Measurements from ENCODE around the gene ST3GAL3. TPM values are rescaled to one million over a fixed set of nuclear protein-coding genes. Genes with fewer than 3 reads are reported as not detected.

ST3GAL3 gene
- total and polyA plus RNA-seq, 3 experiments from 2014 or later = 9.7 to 10.1 (median 9.7) TPM

DNA sequence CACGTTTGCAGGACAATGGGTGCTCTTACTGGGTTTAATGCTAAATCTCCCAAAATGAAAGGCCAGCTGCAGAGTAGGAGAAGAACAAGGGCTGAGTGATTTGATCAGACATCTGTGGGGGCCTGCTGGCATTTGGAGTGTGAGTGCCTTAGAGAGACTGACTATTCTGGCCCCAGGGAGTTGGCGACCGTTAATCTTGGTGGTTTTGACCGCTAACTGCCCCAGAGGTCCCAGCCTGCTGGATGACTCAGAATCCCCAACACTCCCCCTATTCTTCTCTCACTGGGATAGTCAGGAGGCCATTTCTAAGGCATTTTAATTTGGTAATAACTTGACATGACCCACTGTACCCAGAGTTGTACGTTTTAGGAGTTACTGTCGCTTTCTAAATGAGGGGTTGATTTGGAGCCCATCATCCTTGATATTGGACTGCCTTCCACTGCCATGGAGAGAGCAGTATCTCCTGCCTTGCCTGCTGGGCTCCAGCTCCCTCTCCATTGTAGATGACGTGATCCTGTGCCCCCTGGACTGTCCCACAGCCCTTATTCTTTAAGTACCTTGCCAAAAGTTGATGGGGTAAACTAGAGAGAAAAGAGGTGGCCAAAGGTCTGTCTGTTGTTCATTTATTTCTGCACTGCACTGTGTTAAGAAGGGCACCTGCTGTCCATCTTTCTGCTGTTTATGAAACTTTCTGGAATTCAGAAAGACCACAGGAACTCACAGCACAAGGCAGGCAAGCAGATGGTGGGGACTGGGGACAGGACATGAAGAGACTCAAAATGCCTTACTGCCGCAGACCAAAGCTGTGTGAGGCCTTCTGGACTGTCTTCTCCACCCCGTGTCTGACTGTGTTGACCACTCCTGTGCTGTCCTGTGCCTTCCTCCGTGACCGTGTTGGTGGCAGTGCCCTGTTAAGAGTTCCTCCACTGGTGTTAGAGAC is 128.0 kb downstream of the ST3GAL3 start:
- no peaks in the 10 kb centered on the region for H3K9me3 ChIP-seq (ENCODE audit: low read length)
- Mint-ChIP-seq H3K9me3 (no peaks in the 10 kb centered on the region), H3K36me3 (peaks cover 7 to 32% (median 20%) of the 10 kb centered on the region in 3 donors), H3K27me3 (no peaks in the 10 kb centered on the region), H3K4me1 (peaks cover 17 to 44% (median 43%) of the 10 kb centered on the region in 3 donors), H3K4me3 (no peak overlapping the region), H3K27ac (peak overlapping the region in 2 of 8 donors; percentile 63 to 79)
- no peak for DNase-seq
- no peaks in the 10 kb centered on the region for H3K27me3 ChIP-seq (ENCODE audit: insufficient read depth, low read length, poor library complexity, severe bottlenecking)
- peaks cover 5% of the 10 kb centered on the region for H3K36me3 ChIP-seq (ENCODE audit: insufficient read depth, low read length)
- no peak overlapping the region for H3K4me3 ChIP-seq (ENCODE audit: low read length)
- POLR2A ChIA-PET = no interaction called here
- CTCF ChIA-PET = no interaction called here
- peak overlapping the region; percentile 55 for H3K27ac ChIP-seq (ENCODE audit: low read depth, low read length)
- peaks cover 14% of the 10 kb centered on the region for H3K4me1 ChIP-seq (ENCODE audit: insufficient read depth, low read length)

DNA sequence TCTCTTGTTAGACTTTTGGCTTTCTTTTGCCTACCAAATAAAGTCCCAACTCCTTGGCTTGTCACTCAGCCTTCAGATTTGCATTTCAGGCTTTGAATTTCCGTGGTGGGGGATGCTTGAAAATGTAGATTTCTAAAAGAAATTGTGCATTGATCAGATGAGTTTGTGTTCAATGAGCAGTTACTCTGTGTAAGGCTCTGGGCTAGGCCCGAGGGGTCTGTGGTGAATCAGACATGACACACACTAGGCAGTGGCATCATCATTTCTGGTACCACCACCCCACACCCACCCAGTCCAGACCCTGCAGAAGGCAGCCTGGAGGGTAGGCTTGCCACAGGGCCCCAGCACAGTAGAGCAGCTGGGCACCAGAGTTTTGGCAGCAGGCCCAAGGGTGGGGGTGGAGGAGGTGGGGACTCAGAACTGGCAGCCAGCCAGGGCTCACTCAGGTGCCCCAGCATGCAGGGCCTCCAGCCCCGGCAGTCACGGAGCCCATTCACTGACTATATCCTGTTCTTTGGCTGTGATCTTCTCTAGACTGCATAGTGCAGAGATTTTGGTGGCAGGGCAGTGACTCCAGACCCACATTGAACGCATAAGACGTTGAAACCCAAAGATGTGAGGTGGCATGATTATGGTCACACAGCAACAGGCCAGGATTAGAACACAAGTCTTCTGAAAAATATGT is 129.1 kb downstream of the ST3GAL3 start:
- peak; percentile 18 to 83 (median 64) for DNase-seq
- no peak overlapping the region for H3K4me3 Mint-ChIP-seq
- H3K27ac ChIP-seq (ENCODE audit: low read depth, low read length) = no peak overlapping the region
- ChIA-PET CTCF (no interaction called here), POLR2A (no interaction called here)
- H3K9me3 Mint-ChIP-seq = no peaks in the 10 kb centered on the region
- peak overlapping the region in 4 of 8 donors; percentile 53 to 79 (median 68) for H3K27ac Mint-ChIP-seq
- H3K4me3 ChIP-seq (ENCODE audit: low read length) = no peak overlapping the region
- H3K9me3 ChIP-seq (ENCODE audit: low read length) = no peaks in the 10 kb centered on the region
- H3K27me3 ChIP-seq (ENCODE audit: insufficient read depth, low read length, poor library complexity, severe bottlenecking) = no peaks in the 10 kb centered on the region
- H3K36me3 ChIP-seq (ENCODE audit: insufficient read depth, low read length) = peaks cover 5% of the 10 kb centered on the region
- peaks cover 18 to 47% (median 46%) of the 10 kb centered on the region in 3 donors for H3K4me1 Mint-ChIP-seq
- H3K4me1 ChIP-seq (ENCODE audit: insufficient read depth, low read length) = peaks cover 14% of the 10 kb centered on the region
- peaks cover 12 to 42% (median 22%) of the 10 kb centered on the region in 3 donors for H3K36me3 Mint-ChIP-seq
- H3K27me3 Mint-ChIP-seq = no peaks in the 10 kb centered on the region

GRCh38 chr1:43839056-43839455 is 131.7 kb downstream of the ST3GAL3 start:
- Histone ChIP-seq H3K4me3 (ENCODE audit: low read length) (no peak overlapping the region), H3K4me1 (ENCODE audit: insufficient read depth, low read length) (peaks cover 12% of the 10 kb centered on the region), H3K9me3 (ENCODE audit: low read length) (no peaks in the 10 kb centered on the region), H3K27me3 (ENCODE audit: insufficient read depth, low read length, poor library complexity, severe bottlenecking) (no peaks in the 10 kb centered on the region), H3K36me3 (ENCODE audit: insufficient read depth, low read length) (peaks cover 5% of the 10 kb centered on the region), H3K27ac (ENCODE audit: low read depth, low read length) (no peak overlapping the region)
- DNase-seq = no peak
- Mint-ChIP-seq H3K27me3 (no peaks in the 10 kb centered on the region), H3K4me3 (no peak overlapping the region), H3K27ac (no peak overlapping the region), H3K9me3 (peaks cover 0 to 7% (median 0%) of the 10 kb centered on the region in 5 donors), H3K36me3 (peaks cover 31 to 62% (median 35%) of the 10 kb centered on the region in 3 donors), H3K4me1 (peaks cover 15 to 37% (median 36%) of the 10 kb centered on the region in 3 donors)
- CTCF ChIA-PET = no interaction called here
- POLR2A ChIA-PET = no interaction called here

- ChIA-PET POLR2A (no interaction called here), CTCF (no interaction called here)
- H3K27me3 Mint-ChIP-seq = no peaks in the 10 kb centered on the region
- Histone ChIP-seq H3K4me1 (ENCODE audit: insufficient read depth, low read length) (peaks cover 3% of the 10 kb centered on the region), H3K4me3 (ENCODE audit: low read length) (no peak overlapping the region), H3K36me3 (ENCODE audit: insufficient read depth, low read length) (peaks cover 5% of the 10 kb centered on the region), H3K27ac (ENCODE audit: low read depth, low read length) (no peak overlapping the region), H3K9me3 (ENCODE audit: low read length) (no peaks in the 10 kb centered on the region), H3K27me3 (ENCODE audit: insufficient read depth, low read length, poor library complexity, severe bottlenecking) (no peaks in the 10 kb centered on the region)
- H3K36me3 Mint-ChIP-seq = peaks cover 31 to 60% (median 33%) of the 10 kb centered on the region in 3 donors
- no peak overlapping the region for H3K27ac Mint-ChIP-seq
- peaks cover 0 to 7% (median 0%) of the 10 kb centered on the region in 5 donors for H3K9me3 Mint-ChIP-seq
- no peak for DNase-seq
- H3K4me1 Mint-ChIP-seq = peaks cover 5 to 19% (median 13%) of the 10 kb centered on the region in 3 donors
- no peak overlapping the region for H3K4me3 Mint-ChIP-seq
These were observed 134.2 kb downstream of the ST3GAL3 start for GRCh38 chr1:43841321-43842174.

DNA sequence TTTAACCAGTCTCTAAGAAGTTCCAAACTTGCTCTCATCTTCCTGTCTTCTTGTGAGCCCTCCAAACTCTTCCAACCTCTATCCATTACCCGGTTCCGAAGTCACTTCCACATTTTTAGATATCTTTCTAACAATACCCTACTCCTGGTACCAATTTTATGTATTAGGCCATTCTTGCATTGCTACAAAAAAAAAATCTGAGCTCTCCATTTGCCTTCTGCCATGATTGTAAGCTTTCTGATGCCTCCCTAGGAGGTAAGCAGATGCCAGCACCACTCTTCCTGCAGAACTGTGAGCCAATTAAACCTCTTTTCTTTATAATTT is 134.8 kb downstream of the ST3GAL3 start:
- no peak for DNase-seq
- Histone ChIP-seq H3K4me1 (ENCODE audit: insufficient read depth, low read length) (no peaks in the 10 kb centered on the region), H3K27me3 (ENCODE audit: insufficient read depth, low read length, poor library complexity, severe bottlenecking) (no peaks in the 10 kb centered on the region), H3K4me3 (ENCODE audit: low read length) (no peak overlapping the region), H3K27ac (ENCODE audit: low read depth, low read length) (no peak overlapping the region), H3K9me3 (ENCODE audit: low read length) (no peaks in the 10 kb centered on the region), H3K36me3 (ENCODE audit: insufficient read depth, low read length) (peaks cover 5% of the 10 kb centered on the region)
- Mint-ChIP-seq H3K9me3 (peaks cover 0 to 7% (median 0%) of the 10 kb centered on the region in 5 donors), H3K4me1 (peaks cover 3 to 14% (median 7%) of the 10 kb centered on the region in 3 donors), H3K27ac (no peak overlapping the region), H3K4me3 (no peak overlapping the region), H3K36me3 (peaks cover 31 to 60% (median 33%) of the 10 kb centered on the region in 3 donors), H3K27me3 (no peaks in the 10 kb centered on the region)
- CTCF ChIA-PET = no interaction called here
- POLR2A ChIA-PET = no interaction called here

DNA sequence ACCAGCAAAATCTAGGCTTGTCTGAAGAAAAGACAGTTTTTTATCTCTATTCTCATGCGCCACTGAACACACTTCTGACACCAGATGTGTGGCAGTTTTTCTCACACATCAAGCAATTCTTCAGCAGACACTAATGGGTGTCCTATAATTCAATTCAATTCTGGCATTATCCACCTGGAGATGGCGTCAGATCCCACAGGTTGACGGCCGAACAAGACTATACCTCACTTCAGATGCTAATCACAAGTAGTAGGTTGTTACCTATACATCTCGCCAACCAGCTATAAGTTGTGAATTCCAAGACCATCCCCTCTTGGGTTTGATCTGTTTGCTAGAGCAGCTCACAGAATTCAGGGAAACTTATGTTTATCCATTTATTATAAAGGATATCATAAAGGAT is 136.3 kb downstream of the ST3GAL3 start:
- Histone ChIP-seq H3K4me3 (ENCODE audit: low read length) (no peak overlapping the region), H3K4me1 (ENCODE audit: insufficient read depth, low read length) (no peaks in the 10 kb centered on the region), H3K9me3 (ENCODE audit: low read length) (no peaks in the 10 kb centered on the region), H3K27me3 (ENCODE audit: insufficient read depth, low read length, poor library complexity, severe bottlenecking) (no peaks in the 10 kb centered on the region), H3K36me3 (ENCODE audit: insufficient read depth, low read length) (peaks cover 5% of the 10 kb centered on the region), H3K27ac (ENCODE audit: low read depth, low read length) (no peak overlapping the region)
- DNase-seq = no peak
- peaks cover 4 to 14% (median 7%) of the 10 kb centered on the region in 3 donors for H3K4me1 Mint-ChIP-seq
- H3K9me3 Mint-ChIP-seq = peaks cover 0 to 7% (median 0%) of the 10 kb centered on the region in 5 donors
- ChIA-PET CTCF (no interaction called here), POLR2A (no interaction called here)
- no peak overlapping the region for H3K4me3 Mint-ChIP-seq
- H3K27ac Mint-ChIP-seq = no peak overlapping the region
- no peaks in the 10 kb centered on the region for H3K27me3 Mint-ChIP-seq
- H3K36me3 Mint-ChIP-seq = peaks cover 26 to 51% (median 26%) of the 10 kb centered on the region in 3 donors

GRCh38 chr1:43844114-43844513 is 136.8 kb downstream of the ST3GAL3 start:
- Mint-ChIP-seq H3K27me3 (no peaks in the 10 kb centered on the region), H3K27ac (no peak overlapping the region), H3K4me1 (peaks cover 4 to 14% (median 7%) of the 10 kb centered on the region in 3 donors), H3K36me3 (peaks cover 25 to 46% (median 26%) of the 10 kb centered on the region in 3 donors), H3K4me3 (no peak overlapping the region), H3K9me3 (peaks cover 0 to 7% (median 0%) of the 10 kb centered on the region in 5 donors)
- DNase-seq = no peak
- Histone ChIP-seq H3K9me3 (ENCODE audit: low read length) (no peaks in the 10 kb centered on the region), H3K27me3 (ENCODE audit: insufficient read depth, low read length, poor library complexity, severe bottlenecking) (no peaks in the 10 kb centered on the region), H3K4me3 (ENCODE audit: low read length) (no peak overlapping the region), H3K36me3 (ENCODE audit: insufficient read depth, low read length) (peaks cover 5% of the 10 kb centered on the region), H3K27ac (ENCODE audit: low read depth, low read length) (no peak overlapping the region), H3K4me1 (ENCODE audit: insufficient read depth, low read length) (no peaks in the 10 kb centered on the region)
- POLR2A ChIA-PET = no interaction called here
- CTCF ChIA-PET = no interaction called here
